GM10266 (cell line): ENCODE data around the gene ZNF599.

ENCODE experiments used
- DNase-seq: peaks from one replicate; pipeline ENCODE4 v3.0.0; 2012; ENCODE audit errors: extremely low spot score
- TF ChIP-seq, protein P1 (sequence below): IDR thresholded peaks from 2 replicates; pipeline ENCODE4 v1.5.1; 2012; ENCODE audit warnings: mild to moderate bottlenecking, low read depth; ENCODE audit not compliant: control insufficient read depth, insufficient read depth; ENCODE audit errors: missing control alignments

Gene ZNF599

GRCh38 chr19:34778342-34778741 is 5.3 kb upstream of the ZNF599 start:
- no peak for DNase-seq
- TF ChIP-seq, protein P1, sequence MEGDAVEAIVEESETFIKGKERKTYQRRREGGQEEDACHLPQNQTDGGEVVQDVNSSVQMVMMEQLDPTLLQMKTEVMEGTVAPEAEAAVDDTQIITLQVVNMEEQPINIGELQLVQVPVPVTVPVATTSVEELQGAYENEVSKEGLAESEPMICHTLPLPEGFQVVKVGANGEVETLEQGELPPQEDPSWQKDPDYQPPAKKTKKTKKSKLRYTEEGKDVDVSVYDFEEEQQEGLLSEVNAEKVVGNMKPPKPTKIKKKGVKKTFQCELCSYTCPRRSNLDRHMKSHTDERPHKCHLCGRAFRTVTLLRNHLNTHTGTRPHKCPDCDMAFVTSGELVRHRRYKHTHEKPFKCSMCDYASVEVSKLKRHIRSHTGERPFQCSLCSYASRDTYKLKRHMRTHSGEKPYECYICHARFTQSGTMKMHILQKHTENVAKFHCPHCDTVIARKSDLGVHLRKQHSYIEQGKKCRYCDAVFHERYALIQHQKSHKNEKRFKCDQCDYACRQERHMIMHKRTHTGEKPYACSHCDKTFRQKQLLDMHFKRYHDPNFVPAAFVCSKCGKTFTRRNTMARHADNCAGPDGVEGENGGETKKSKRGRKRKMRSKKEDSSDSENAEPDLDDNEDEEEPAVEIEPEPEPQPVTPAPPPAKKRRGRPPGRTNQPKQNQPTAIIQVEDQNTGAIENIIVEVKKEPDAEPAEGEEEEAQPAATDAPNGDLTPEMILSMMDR: no peak

DNA sequence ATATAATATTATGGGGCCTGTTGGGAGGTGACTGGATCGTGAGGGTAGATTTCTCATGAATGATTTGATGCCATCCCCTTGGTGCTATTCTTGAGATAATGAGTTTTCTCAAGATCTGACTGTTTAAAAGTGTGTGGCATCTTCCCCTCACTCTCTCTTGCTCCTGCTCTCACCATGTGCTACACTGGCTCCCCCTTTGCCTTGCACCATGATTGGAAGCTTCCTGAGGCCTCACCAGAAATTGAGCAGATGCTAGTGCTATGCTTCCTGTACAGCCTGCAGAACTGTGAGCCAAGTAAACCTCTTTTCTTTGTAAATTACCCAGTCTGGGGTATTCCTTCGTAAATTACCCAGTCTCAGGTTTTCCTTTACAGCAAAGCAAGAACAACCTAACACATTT is 1.8 kb upstream of the ZNF599 start:
- TF ChIP-seq, protein P1: no peak
- no peak for DNase-seq

DNA sequence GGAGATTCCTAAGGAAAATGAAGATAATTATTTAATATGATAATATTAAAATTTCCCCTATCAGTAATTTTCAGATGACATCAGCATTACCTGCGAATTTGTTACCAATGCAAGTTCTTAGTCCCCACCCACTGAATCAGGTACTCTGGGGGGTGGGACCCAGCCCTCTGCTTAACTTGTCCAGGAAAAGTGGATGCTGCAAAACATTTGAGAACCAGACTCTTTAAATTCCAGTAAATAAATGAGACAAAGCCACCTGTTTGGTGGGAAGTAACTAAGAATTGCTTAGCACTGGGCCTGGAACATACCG is 495 bp upstream of the ZNF599 start:
- TF ChIP-seq, protein P1: no peak
- no peak for DNase-seq

GRCh38 chr19:34767951-34768350 is 5.1 kb downstream of the ZNF599 start:
- TF ChIP-seq, protein P1: no peak
- DNase-seq: no peak

DNA sequence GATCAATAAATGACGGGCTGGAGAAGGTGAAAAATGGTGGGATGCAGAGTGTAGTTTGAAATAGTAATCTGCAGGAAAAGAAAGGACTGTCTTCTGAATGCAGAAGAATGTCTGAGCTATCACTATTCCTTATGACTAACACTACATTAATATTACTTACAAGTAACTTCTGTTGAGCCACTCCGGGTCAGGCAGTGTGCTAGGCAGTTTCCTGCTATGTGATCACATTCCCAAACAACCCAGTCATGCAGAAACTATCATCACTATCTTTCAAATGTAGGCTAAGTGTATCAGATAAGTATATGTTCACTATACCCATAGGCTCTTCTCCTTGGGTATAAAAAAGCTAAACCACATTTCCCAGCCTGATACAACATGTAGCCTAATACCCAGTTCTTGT is 6.6 kb downstream of the ZNF599 start:
- TF ChIP-seq, protein P1: no peak
- no peak for DNase-seq

DNA sequence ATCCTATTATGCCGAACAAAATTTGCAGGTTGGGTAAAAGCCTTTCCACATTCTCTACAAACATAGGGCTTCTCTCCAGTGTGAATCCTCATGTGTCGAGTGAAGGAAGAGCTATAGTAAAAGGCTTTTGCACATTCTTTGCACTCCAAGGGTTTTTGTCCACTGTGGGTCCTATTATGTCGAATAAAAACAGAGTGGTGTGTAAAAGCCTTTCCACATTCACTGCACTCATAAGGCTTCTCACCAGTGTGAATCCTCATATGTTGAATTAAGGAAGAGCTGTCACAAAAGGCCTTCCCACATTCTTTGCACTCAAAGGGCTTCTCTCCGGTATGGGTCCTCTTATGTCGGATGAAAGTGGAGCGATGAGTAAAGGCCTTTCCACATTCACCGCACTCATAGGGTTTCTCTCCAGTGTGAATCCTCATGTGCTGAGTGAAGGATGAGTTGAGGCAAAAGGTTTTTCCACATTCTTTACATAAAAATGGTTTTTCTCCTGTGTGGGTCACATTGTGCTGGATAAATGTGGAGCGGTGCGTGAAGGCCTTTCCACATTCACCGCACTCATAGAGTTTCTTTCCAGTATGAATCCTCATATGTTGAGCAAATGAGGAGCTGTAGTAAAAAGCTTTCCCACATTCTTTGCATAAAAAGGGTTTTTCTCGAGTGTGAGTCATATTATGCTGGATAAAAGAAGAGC is 13.6 kb downstream of the ZNF599 start:
- TF ChIP-seq, protein P1: no peak
- DNase-seq: no peak

- no peak for DNase-seq
- TF ChIP-seq, protein P1: no peak
These were observed 15.6 kb downstream of the ZNF599 start for GRCh38 chr19:34757441-34757840.
